RCC 7860 (cell line): ENCODE results near the gene TBCD.
"Not testable (repeated sequence)": the region's sequence is repeated elsewhere in the genome, so short reads cannot be mapped to it uniquely, and the experiment has no call there.

Experiments
- DNase-seq: peaks from one replicate; pipeline ENCODE4 v3.0.0-alpha.2; 2015; ENCODE audit warnings: low spot score
- FAIRE-seq: peaks from 2 replicates; lab custom pipeline; 2012; peaks lifted over from hg19 to GRCh38; lab: Jason Lieb, UNC

The TBCD gene

DNA sequence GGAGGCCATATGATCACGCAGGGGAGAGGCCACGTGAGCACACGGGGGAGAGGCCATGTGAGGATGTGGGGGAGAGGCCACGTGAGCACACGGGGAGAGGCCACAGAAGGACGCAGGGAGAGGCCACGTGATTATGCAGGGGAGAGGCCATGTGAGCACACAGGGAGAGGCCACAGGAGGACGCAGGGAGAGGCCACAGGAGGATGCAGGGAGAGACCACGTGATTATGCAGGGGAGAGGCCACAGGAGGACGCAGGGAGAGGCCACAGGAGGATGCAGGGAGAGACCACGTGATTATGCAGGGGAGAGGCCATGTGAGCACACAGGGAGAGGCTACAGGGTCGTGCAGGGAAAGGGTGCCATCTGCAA lies 232.4 kb downstream of the TBCD start:
- FAIRE-seq, DNase-seq: not testable (repeated sequence)

DNA sequence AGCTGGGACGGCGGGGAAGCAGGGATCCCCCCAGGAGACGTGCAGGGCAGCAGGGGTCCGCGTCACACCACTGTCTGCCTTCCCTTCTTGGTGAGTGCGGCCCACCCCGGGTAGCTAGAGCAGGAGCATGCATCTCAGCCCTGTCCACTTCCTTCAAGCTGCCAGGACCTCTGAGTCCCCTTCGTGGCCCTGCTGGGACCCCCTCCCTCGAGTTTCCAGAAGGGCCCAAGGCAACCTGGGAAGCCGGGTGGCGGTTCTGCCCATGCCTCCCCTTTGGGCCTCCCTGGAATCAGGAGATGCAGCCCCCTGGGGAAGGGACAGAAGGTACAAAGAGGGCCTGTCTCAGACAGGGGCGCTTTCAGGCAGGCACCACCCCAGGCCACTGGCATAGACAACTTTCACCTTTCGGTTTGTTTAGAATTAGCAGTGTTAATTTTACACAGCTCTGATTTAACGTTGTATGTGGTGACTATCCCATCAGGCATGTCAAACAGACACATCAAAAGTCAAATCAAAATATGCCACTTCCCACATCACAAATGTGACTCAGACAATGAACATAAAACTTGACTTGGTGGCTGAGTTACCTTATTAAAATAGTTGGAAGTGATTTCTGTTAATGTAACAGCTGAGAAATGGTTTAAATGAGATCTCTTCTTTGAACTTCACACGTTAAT lies 233.0 kb downstream of the TBCD start:
- FAIRE-seq: no peak
- no peak for DNase-seq

DNA sequence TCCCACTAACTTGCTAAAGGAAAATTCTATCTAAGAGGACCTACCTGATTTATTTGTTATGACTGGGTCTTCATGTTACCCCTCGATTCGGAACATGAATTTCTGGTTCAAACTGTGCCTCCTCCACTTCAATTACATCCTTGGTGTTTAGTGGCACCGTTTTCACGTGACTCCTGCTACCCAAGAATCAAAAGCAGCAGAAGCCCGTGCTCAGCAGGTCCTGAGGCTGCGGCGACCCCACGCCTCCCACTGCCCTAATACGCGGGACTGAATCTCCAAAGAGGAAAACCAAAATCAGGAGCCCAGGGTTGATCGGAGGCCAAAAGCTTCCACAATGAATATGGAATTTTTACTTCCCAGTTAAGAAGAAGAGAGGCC lies 233.6 kb downstream of the TBCD start:
- FAIRE-seq (no peak), DNase-seq (no peak)

DNA sequence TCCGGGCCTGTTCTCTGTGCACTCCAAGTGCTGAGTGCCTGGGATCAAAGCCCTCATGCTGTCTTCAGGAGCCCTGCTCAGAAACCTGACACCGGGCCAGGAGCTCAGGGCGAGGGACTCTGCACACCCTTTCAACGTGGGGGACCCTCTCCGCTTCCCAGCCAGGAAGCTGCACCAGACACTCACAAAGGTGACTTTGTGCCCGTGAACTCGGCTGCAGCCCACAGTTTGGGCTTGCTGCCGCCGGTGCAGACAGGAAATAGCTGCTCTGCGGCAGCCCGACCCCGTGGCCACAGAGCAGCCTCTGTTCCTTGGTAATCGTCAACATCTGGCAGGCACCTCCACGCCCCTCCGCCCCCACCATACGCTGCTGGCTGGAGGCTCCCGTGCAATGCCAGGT lies 234.1 kb downstream of the TBCD start:
- FAIRE-seq (no peak), DNase-seq (no peak)

DNA sequence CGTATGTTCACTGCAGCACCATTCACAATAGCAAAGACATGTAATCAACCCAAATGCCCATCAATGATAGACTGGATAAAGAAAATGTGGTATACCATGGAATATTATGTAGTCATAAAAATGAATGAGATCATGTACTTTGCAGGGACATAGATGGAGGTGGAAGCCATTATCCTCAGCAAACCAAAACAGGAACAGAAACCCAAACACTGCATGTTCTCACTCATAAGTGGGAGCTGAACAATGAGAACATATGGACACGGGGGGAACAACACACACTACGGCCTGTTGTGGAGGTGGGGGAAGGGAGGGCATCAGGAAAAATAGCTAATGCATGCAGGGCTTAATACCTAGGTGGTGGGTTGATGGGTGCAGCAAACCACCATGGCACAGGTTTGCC lies 237.2 kb downstream of the TBCD start:
- not testable (repeated sequence) for FAIRE-seq, DNase-seq

DNA sequence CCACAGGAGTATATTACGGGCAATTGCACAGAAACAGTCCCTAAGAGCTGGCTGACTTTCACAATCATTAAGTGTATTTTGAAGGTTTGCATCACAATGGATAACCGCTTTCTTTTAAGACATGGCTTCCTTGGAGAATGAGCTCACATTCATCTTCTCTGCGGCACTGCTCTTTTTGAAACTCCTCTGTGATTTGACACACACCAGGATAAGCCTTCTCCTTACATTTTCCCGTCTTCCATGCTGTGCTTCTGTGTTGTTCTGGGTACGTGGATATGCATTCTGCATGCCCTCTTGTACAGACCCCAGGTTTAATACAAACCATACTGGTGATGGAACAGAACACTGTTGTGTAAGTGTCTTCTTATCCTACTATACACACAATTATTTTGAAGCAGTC lies 238.0 kb downstream of the TBCD start:
- DNase-seq: no peak
- no peak for FAIRE-seq

DNA sequence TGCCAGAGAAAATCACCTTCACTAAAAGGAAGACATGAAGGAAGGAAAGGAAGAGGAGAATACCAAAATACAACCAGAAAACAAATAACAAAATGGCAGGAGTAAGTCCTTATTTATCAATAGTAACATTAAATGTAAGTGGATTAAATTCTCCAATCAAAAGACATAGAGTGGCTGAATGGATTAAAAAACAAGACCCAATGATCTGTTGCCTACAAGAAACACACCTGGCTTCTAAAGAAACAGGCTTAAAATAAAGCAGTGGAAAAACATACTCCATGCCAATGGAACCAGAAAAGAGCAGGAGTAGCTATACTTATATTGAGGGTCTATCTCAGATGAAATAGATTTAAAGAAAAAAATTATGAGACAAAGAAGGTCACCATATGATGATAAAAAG lies 241.1 kb downstream of the TBCD start:
- no peak for DNase-seq
- FAIRE-seq: no peak
